ENCODE measurements around the gene CDK14. TPM values are rescaled to one million over a fixed set of nuclear protein-coding genes. Genes with fewer than 3 reads are reported as not detected.
A peak's percentile ranks its signal among the peaks of the same experiment; 100 is the strongest.

CDK14 gene
- total and polyA plus RNA-seq, 2 of the 8 experiments (the other 6 are each of a cell fraction or from before 2014, with no cell fraction given): 5.5 to 47.3 TPM

GRCh38 chr7:90625562-90625961 lies 29.4 kb downstream of the CDK14 start (continued):
- no peak for TF ChIP-seq E2F6 (IDR thresholded peaks at IDR 0.05)
- TF ChIP-seq BRCA1 (IDR thresholded peaks at IDR 0.05; ENCODE audit: low read depth, low read length): no peak
- TF ChIP-seq MAX (IDR thresholded peaks at IDR 0.05): no peak
- no peak for TF ChIP-seq NANOG (IDR thresholded peaks at IDR 0.05; ENCODE audit: insufficient read depth, low read depth, low read length, poor library complexity, severe bottlenecking)
- TF ChIP-seq SP1 (IDR thresholded peaks at IDR 0.05; ENCODE audit: low read depth, low read length): peak; percentile 44; the same call in 1 of the 2 replicates
